Adipose tissue (tissue), 3 donors: ENCODE data around the gene FAAP100. TPM values are rescaled to one million over a fixed set of nuclear protein-coding genes. Genes with fewer than 3 reads are reported as not detected.
"Not testable (repeated sequence)": the region's sequence is repeated elsewhere in the genome, so short reads cannot be mapped to it uniquely, and the experiment has no call there.

ENCODE experiments used
- H3K27ac ChIP-seq: one replicate; pipeline ENCODE4 v1.5.1; 2013; ENCODE audit warnings: low read depth, low read length
- WGBS, 3 donors: extraction: QIAGEN DNeasy Blood & Tissue Kit; methylation state at CpG; one replicate each; pipeline ENCODE4 v1.1.7; 2013; 5-methylcytosine and 5-hydroxymethylcytosine counted together
- polyA plus RNA-seq, 3 donors: library from polyadenylated mRNA; stranded (reverse); fragments of 200-250 nt; gene quantifications; one replicate each; pipeline ENCODE4 v1.2.3, GENCODE V29; 2013
- donor health status: healthy with polysubstance abuse.
- donor health status: Bipolar disorder and iron deficiency.
- donor health status: healthy.

FAAP100 gene
- polyA plus RNA-seq, 3 donors, result 10.1 to 25.9 (median 22.4) TPM

DNA sequence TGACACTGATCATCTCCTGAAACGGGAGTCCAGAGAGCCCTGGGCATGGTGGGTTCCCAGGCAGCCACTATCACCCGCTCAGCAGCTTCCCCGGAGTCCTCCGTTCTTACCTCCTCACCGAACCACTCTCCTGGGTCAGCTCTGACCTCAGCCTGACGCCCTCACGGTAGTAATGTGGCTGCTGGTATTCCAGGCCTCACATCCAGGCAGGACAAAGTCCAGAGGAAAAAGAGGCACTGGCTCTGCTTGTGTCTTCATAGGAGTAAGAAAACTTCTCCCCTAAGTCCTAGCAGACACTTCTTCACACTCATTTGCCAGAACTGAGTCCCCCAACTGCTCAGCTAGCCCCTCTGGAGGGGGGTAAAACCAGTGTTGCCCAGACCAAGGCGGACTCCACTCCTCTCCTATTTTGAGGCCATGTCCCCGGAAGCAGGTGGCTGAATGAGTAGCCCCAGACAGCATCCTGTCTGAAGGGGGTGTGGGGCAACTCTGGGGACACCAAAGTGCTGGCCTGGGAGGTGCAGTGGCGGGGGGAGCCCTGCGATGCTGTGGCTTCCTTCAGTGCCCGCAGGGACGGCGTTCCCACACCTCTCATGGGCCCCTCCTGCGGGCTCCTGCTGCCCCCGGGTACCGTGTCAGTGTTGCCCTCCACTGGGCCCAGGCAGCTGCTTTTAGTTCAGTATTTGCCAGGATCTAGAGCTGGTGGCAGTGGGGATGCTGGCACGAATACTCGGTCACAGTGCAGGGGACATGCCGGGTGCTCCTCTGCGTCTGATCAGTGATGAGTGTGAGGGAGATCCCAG lies 18.6 kb downstream of the FAAP100 start:
- WGBS, 3 donors, result 61 to 66% (median 64%) methylated on average over 21 of the region's 21 CpGs
- H3K27ac ChIP-seq, result no peak overlapping the region

DNA sequence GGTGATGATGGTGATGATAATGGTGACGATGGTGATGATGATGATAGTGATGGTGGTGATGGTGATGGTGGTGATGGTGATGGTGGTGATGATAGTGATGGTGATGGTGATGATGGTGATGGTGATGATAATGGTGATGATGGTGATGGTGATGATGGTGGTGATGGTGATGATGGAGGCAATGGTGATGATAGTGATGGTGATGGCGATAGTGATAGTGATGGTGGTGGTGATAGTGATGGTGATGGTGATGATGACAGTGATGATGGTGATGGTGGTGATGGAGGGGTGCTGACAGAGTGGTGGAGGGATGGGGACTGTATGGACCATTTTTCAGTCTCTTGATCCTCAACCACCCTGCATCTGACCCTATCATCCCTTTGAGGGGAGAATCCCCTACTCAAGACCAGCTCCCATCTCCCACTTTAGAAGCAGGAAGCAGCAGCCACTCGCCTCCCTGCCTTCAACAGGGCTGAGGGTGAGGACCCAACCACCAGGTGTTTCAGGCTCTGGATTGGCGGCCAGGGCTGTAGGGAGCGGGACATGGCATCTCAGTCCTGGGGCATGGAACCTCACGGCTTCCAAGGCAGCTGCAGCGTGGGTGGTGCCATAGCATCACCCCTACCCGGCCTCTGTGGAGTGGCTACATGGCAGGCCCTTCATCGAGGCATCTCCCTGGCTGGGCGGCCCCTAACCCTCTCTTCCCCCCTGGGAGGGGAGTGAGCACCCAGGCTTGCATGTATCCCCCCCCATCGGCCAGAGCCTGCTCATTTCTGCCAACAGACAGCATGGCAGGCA lies 19.5 kb downstream of the FAAP100 start:
- no peak overlapping the region for H3K27ac ChIP-seq
- WGBS, 3 donors, result 90 to 93% (median 91%) methylated on average over 11 of the region's 11 CpGs

DNA sequence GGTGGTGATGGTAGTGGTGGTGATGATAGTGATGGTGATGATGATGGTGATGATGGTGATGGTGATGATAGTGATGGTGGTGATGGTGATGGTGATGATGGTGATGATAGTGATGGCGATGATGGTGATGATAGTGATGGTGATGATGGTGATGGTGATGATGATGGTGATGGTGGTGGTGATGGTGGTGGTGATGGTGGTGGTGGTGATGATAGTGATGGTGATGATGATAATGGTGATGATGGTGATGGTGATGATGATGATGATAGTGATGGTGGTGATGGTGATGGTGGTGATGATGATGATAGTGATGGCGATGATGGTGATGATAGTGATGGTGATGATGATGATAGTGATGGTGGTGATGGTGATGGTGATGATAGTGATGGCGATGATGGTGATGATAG lies 20.2 kb downstream of the FAAP100 start:
- H3K27ac ChIP-seq, result not testable (repeated sequence)

DNA sequence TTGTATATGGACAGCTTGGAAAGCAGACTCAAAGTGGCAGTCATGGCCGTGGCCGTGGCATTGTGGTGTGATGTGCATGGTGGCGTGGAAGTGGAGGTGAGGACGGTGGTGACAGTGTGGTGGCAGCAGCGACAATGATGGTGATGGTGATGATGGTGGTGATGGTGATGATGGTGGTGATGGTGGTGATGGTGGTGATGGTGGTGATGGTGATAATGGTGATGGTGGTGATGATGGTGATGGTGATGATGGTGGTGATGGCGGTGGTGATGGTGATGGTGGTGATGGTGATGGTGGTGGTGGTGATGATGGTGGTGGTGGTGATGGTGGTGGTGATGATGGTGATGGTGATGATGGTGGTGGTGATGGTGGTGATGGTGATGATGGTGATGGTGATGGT lies 21.1 kb downstream of the FAAP100 start:
- 81 to 90% (median 83%) methylated on average over 6 of the region's 6 CpGs for WGBS, 3 donors
- not testable (repeated sequence) for H3K27ac ChIP-seq

More for the DNA sequence above, 20.2 kb downstream of the FAAP100 start:
- WGBS, 3 donors, result 95 to 98% (median 98%) methylated on average over 3 of the region's 3 CpGs

DNA sequence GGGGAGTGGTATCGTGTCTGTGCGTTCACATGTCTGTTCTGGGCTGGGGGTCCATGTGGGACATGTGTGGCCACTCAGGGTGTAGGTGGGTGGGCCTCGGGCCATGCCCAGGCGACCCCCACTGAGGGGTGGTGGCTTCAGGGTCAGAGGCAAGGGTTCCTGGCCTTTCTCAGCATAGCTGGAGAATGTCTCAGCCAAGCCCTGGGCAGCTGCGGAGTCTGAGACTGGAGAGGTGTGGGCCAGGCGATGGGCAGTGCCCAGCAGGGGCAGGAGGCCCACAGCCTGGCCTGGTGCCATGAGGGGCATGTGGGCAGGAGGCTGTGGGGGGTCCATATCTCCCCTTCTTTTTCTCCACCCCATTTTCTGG lies 22.7 kb downstream of the FAAP100 start:
- 86 to 89% (median 88%) methylated on average over 5 to 6 of the region's 6 CpGs for WGBS, 3 donors
- no peak overlapping the region for H3K27ac ChIP-seq

DNA sequence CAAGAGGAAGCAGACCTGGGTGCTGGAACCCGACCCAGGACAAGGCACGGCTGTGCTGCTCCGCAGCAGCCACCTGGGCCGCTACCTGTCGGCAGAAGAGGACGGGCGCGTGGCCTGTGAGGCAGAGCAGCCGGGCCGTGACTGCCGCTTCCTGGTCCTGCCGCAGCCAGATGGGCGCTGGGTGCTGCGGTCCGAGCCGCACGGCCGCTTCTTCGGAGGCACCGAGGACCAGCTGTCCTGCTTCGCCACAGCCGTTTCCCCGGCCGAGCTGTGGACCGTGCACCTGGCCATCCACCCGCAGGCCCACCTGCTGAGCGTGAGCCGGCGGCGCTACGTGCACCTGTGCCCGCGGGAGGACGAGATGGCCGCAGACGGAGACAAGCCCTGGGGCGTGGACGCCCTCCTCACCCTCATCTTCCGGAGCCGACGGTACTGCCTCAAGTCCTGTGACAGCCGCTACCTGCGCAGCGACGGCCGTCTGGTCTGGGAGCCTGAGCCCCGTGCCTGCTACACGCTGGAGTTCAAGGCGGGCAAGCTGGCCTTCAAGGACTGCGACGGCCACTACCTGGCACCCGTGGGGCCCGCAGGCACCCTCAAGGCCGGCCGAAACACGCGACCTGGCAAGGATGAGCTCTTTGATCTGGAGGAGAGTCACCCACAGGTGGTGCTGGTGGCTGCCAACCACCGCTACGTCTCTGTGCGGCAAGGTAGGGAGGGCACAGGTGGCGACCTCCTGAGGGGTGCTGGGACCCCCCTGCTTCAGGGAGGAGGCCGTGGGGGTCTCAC lies 23.3 kb downstream of the FAAP100 start:
- H3K27ac ChIP-seq, result no peak overlapping the region
- WGBS, 3 donors, result 75 to 87% (median 87%) methylated on average over 57 to 62 of the region's 62 CpGs

DNA sequence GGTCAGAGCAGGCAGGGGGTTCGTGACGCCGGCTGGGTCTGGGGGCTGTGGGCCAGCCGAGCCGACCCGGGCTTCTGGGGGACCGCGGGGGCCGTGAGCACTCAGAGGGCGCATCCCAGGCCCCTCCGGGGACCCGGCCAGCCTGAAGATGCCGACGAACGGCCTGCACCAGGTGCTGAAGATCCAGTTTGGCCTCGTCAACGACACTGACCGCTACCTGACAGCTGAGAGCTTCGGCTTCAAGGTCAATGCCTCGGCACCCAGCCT lies 23.8 kb downstream of the FAAP100 start:
- WGBS, 3 donors, result 46 to 64% (median 53%) methylated on average over 13 to 20 of the region's 20 CpGs
- no peak overlapping the region for H3K27ac ChIP-seq

DNA sequence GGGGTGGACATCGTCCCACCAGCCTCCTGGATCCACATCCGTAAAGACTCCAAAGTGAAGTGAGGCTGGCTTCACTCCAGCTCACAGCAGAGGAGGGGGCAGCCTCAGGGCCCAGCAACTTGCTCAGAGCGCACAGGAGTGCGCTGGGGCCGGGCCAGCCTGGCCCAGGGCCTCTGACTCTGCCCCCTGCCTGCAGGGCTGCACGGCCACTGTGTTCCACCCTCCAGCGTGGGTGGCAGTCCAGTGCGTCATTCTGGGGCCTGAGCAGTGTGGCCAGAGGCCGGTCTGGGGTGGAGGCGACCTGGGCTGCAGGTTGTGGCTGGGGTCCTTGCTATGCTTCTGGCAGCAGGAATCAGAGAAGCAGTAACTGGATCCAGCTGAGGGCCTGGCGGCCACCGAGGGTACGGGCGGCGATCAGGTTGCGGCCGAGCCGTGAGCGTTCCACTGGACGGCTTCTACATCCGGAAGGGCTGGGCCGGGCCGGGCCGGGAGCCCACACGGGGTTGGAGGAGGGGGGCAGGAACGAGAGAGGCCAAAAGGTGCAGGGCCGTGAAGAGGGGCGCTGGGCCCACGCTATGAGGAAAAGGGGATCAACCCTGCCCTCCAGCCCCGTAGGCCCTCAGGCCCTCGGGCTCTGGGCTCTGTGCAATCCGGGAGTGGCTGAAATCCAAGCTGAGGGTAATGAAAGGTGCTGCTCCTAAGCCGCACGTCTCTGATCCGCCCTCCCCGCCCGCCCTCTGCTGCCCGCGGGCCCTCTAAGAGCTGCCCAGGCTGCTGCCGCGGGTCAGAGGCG lies 24.4 kb downstream of the FAAP100 start, which contains the start of gene FSCN2:
FSCN2 (plus strand) TSS at position 787 of the 793 bp plus-strand sequence. CDS start 155 bp downstream, outside the sequence.
- WGBS, 3 donors, result 38 to 75% (median 43%) methylated on average over 39 to 42 of the region's 42 CpGs
- no peak within 1 kb of the TSS for H3K27ac ChIP-seq

DNA sequence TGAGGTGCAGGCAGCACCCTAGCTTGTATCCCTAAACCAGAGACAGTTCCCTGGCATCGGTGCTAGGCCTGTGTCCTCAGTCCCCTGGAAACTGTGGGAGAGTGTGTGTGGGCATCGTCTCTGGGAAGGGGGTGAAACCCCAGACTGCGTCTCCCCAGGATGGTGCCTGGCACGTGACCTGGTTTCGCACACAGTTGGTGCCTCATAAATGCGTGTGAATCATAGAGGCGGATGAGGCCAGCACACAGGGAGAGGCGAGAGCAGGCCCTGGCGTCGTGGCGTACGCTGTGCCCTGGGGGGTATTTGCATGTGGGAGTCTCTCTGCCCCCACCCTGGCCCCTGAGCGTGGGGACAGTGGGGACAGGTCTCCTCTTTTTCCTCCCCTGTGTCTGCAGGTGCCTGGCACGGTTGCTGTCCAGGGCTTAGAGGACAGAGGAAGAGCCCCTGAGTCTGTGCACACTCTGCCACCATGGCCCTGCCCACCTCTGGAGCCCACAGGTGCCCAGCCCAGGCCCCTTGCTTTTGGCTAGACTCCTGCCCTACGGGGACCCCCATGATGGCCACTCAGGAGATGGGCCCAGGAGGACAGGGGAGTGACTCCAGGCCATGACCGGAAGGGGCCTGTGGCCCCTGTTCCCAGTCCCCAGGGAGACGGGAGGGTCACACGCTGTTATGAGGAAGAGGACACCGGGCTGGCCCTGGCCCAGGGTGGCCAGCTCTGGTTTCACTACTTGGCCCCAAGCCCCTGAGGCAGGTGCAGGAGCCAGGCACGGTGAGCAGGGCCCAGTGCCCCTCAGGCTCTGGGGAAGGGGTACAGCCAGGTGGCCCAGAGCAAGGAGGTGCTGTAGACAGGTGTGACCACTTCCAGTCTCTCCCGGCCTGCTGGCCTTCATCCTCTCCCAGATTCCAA lies 25.2 kb downstream of the FAAP100 start:
- WGBS, 3 donors, result 85 to 87% (median 86%) methylated on average over 21 of the region's 21 CpGs
- H3K27ac ChIP-seq, result no peak overlapping the region

DNA sequence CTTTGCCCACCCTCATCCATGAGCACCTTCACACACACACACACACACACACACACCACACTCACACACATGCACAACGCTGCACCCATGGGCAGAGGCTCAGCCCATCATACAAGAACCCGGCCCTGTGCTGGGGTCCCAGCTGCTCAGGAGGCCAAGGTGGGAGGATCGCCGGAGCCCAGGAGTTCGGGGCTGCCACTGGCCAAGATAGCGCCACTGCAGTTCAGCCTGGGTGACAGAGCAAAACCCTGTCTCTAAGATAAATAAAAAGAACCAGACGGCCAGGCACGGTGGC lies 27.3 kb downstream of the FAAP100 start:
- WGBS, 3 donors, result 86 to 87% (median 86%) methylated on average over 8 of the region's 8 CpGs
- no peak overlapping the region for H3K27ac ChIP-seq

DNA sequence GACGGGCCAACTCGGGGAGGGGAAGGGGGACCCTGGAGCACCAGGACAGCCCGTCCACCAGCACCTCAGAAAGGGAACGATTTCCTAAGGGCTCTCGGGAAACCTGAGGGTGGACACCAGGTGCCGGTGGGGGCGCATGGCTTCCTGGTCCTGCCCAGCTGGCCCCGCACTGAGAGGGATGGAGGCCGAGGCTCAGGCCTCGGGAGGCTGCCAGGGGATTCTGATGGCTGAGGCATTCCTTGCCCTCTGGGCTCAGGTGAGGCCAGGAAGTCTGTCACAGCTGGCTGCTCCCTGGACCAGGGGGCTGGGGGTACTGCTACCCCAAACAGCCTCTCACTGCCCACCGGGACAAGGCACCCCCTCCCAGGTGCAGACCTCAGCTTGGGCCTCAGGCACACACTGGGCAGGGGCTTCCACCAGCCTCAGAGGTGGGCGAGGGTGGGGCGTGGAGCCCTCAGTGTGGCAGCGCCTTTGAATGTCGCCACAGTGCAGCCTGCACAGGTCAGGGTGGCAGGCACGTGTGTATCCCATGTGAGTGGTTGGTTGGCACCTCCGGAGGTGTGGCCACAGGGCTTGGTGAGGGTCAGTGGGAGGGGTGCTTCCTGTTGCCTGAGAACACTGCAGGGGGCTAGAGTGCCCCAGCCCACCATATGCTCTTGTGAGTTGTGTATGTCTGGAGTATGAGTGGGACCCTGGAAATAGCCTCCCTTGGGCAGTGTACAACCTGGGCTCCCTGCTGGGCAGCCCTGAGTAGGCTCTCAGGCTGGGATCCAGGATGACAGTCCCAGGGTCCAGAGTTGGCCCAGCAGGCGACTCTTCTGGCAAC lies 27.9 kb downstream of the FAAP100 start:
- 75 to 89% (median 76%) methylated on average over 18 of the region's 18 CpGs for WGBS, 3 donors
- no peak overlapping the region for H3K27ac ChIP-seq

DNA sequence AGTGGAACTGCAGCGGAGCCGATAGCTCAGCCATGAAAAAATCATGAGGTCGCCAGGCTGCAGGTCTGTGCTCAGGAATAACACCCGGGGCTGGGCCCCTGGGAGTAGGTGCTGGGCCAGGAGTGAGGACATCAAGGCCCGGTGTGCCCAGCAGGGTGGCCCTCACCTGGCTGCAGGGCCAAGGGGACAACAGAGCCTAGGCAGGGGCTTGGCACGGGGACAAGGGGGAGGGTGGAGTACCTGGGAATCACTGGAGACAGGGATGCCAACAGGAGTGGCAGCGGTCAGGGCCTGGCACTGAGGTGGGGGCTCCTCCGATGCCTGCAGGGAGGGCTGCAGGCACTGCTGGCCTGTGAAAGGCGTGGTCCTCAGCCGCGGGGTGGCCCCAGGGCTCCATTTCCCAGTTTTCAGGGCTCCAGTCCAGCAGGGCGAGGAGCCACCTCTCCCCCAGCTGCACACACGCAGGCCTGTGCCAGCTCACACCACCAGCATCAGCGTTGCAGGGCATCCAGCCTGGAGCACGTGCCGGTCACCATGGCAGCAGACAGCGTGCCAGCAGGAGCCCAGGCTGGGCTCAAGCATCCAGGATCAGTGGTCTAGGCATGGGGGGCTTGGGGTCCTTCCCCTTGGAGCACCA lies 28.6 kb downstream of the FAAP100 start:
- no peak overlapping the region for H3K27ac ChIP-seq
- WGBS, 3 donors, result 31 to 57% (median 40%) methylated on average over 16 to 17 of the region's 17 CpGs

DNA sequence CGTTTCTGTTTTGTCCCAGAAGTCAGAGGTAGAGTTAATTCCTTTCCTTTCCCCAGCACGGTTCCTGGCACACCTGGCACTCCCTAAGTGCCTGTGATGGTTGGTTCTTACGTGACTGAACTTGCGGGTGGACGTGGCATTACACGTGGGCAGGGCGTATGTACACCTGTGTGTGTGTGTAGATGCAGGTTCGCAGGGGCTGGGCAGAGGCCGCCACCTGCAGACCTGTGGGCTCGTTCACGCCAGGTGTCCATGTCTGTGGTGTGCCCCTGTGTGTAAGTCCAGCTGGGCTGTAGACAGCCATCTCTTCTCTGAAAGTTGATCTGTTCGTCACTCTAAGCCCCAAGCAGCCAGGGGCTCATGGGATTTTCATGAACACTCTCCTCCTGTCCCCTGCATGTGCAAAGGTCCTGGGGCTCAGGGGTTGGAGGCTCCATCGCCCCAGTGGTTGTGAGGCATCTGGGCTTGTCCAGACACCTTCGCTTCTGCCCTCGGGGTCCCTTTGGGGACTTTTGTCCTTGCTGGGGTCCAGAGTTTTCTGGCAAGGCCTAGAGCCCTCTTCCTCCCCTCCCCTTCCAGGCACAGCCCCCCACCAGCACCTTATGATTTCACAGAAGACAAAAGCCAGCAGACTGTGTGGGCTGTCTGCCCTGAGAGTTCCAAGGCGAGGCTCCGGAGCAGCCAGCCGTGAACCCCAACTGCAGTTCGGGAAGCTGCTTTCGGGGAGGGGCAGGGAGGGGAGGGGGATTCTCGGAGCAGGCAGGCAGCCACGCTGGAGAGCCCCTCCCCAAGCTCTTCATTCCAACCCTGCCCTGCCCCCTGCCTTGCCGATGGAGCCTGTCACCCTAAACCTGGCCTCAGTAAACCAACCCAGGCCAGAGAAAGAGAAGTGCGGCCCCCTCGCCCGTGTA lies 29.4 kb downstream of the FAAP100 start:
- WGBS, 3 donors, result 70 to 81% (median 70%) methylated on average over 26 of the region's 26 CpGs
- H3K27ac ChIP-seq, result no peak overlapping the region

DNA sequence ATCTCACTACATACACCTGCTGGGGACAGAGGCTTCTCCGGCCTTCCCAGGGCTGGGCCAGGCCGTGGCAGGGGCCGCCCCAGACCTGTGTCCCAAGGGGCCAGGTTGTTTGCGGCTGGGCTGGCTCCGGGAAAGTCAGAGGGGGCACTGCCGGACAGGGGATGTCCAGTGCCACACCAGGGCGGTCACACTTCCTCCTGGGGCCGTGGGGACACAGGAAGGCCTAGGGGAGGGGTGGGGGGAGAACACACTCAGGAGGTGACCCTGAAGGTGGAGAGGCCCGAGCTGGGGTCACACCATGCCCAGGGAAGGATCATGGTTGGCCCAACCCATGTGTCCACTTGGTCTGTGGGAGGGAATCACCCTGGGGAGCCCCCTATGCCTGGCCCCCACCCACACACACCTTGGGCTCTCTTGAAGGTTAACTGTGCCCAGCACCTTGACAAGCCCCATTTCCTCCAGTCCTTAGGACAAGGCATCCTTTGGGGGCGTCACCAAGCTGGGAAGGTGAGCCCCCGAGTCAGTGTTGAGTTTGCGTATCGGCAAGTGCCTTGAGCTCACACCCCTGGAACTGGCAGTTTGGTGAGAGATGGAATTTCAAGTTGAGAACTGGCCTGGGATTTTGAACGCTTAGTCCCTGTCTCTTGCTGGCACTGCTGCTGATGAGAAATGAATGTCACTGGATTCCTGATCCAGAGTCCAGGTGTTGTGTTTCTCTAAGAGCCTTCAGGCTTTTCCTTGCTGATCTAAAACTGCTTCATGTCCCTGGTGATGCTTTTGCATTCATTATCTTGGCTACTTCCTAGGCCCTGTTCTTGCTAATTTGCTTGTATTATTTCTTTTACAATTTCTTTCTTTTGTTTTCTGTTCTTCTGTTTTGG lies 31.9 kb downstream of the FAAP100 start:
- 66 to 80% (median 71%) methylated on average over 13 to 14 of the region's 14 CpGs for WGBS, 3 donors
- no peak overlapping the region for H3K27ac ChIP-seq
